Neuronal stem cell (in vitro differentiated cells): Measurements from ENCODE around the gene PHGDH. TPM values are rescaled to one million over a fixed set of nuclear protein-coding genes. Genes with fewer than 3 reads are reported as not detected.

Experiments used
- DNase-seq: peaks from one replicate; pipeline ENCODE4 v3.0.0-alpha.2; 2013; ENCODE audit warnings: low spot score
- H2AFZ ChIP-seq: one replicate; pipeline ENCODE4 v1.6.1; 2013; ENCODE audit warnings: mild to moderate bottlenecking, low read length, inconsistent platforms
- H2AK5ac ChIP-seq: 2 replicates; pipeline ENCODE4 v1.6.1; 2013; ENCODE audit warnings: low read depth, mild to moderate bottlenecking, inconsistent platforms, low read length, moderate library complexity, mixed read lengths
- H2BK120ac ChIP-seq: 2 replicates; pipeline ENCODE4 v1.6.1; 2013; ENCODE audit warnings: low read depth, mild to moderate bottlenecking, inconsistent platforms, low read length, moderate library complexity, mixed read lengths
- H2BK12ac ChIP-seq: one replicate; pipeline ENCODE4 v1.6.1; 2013; ENCODE audit warnings: low read length, inconsistent platforms
- H2BK15ac ChIP-seq: 2 replicates; pipeline ENCODE4 v1.6.1; 2013; ENCODE audit warnings: mild to moderate bottlenecking, low read length, inconsistent platforms, mixed read lengths
- H2BK5ac ChIP-seq: one replicate; pipeline ENCODE4 v1.6.1; 2013; ENCODE audit warnings: inconsistent platforms, mild to moderate bottlenecking, low read length, moderate library complexity
- H3K14ac ChIP-seq: one replicate; pipeline ENCODE4 v1.6.1; 2013; ENCODE audit warnings: low read length, inconsistent platforms
- H3K18ac ChIP-seq: 2 replicates; pipeline ENCODE4 v1.6.1; 2013; ENCODE audit warnings: low read length, inconsistent platforms
- H3K23ac ChIP-seq: 2 replicates; pipeline ENCODE4 v1.6.1; 2013; ENCODE audit warnings: low read depth, mild to moderate bottlenecking, mixed read lengths, low read length, inconsistent platforms; ENCODE audit not compliant: poor library complexity
- H3K27ac ChIP-seq: replicated peaks from 3 replicates; pipeline ENCODE4 v1.5.1; 2013; ENCODE audit warnings: low read length, inconsistent platforms
- H3K27me3 ChIP-seq, 3 experiments: 2 replicates each; pipeline ENCODE4 v1.6.1; 2013; ENCODE audit warnings: low read length in 3 of 3, mild to moderate bottlenecking in 2 of 3, inconsistent platforms in 1 of 3, low read depth in 1 of 3, mixed read lengths in 1 of 3, moderate library complexity in 1 of 3; ENCODE audit not compliant: control insufficient read depth in 3 of 3, insufficient read depth in 3 of 3
- H3K36me3 ChIP-seq, 2 donors: replicated peaks in 1 of 2; 2 replicates each; pipeline ENCODE4 v1.6.1; 2013; ENCODE audit warnings: low read length in 2 of 2; ENCODE audit not compliant: control insufficient read depth in 2 of 2, insufficient read depth in 2 of 2
- H3K4ac ChIP-seq: 2 replicates; pipeline ENCODE4 v1.6.1; 2013; ENCODE audit warnings: inconsistent platforms, mild to moderate bottlenecking, low read length, moderate library complexity
- H3K4me1 ChIP-seq, 2 donors: 1 replicate in 1 of 2; 2 replicates in 1 of 2; pipeline ENCODE4 v1.6.1; 2013; ENCODE audit warnings: low read length in 2 of 2, low read depth in 1 of 2; ENCODE audit not compliant: control insufficient read depth in 2 of 2, insufficient read depth in 1 of 2
- H3K4me2 ChIP-seq: one replicate; pipeline ENCODE4 v1.6.1; 2013; ENCODE audit warnings: mild to moderate bottlenecking, low read length, inconsistent platforms; ENCODE audit not compliant: insufficient read depth, poor library complexity, severe bottlenecking
- H3K4me3 ChIP-seq, 2 donors: 2 replicates each; pipeline ENCODE4 v1.5.1; 2013; ENCODE audit warnings: low read length in 2 of 2, mild to moderate bottlenecking in 2 of 2, inconsistent platforms in 1 of 2, moderate library complexity in 1 of 2
- H3K79me1 ChIP-seq: one replicate; pipeline ENCODE4 v1.6.1; 2013; ENCODE audit warnings: low read depth, mild to moderate bottlenecking, inconsistent platforms, low read length, moderate library complexity
- H3K9ac ChIP-seq: one replicate; pipeline ENCODE4 v1.6.1; 2013; ENCODE audit warnings: mild to moderate bottlenecking, low read depth, low read length, inconsistent platforms; ENCODE audit not compliant: poor library complexity
- H3K9me3 ChIP-seq, 2 donors: replicated peaks in 1 of 2; 2 replicates each; pipeline versions ENCODE3 to v1.6.1; 2013; ENCODE audit warnings: low read length in 2 of 2, mild to moderate bottlenecking in 2 of 2, inconsistent platforms in 1 of 2, low read depth in 1 of 2, mixed read lengths in 1 of 2, moderate library complexity in 1 of 2; ENCODE audit not compliant: control insufficient read depth in 2 of 2, insufficient read depth in 1 of 2
- H4K8ac ChIP-seq: one replicate; pipeline ENCODE4 v1.6.1; 2013; ENCODE audit warnings: low read depth, mild to moderate bottlenecking, inconsistent platforms, low read length, moderate library complexity
- H4K91ac ChIP-seq: one replicate; pipeline ENCODE4 v1.6.1; 2013; ENCODE audit warnings: low read length, low read depth, mild to moderate bottlenecking, inconsistent platforms; ENCODE audit not compliant: poor library complexity
- WGBS, 2 donors: extraction: QIAGEN DNeasy Blood & Tissue Kit; methylation state at CpG; one replicate each; pipeline ENCODE4 v1.1.7; 2013; ENCODE audit warnings: missing lambda C conversion rate in 2 of 2, mixed read lengths in 1 of 2; ENCODE audit not compliant: insufficient read length in 2 of 2, insufficient replicate concordance in 1 of 2; ENCODE audit errors: extremely low coverage in 2 of 2; 5-methylcytosine and 5-hydroxymethylcytosine counted together
- polyA plus RNA-seq, 2 experiments: library from polyadenylated mRNA; stranded (reverse); fragments of 200-250 nt; gene quantifications; one replicate each; pipeline ENCODE4 v1.2.3, GENCODE V29; 2013

The PHGDH gene
- polyA plus RNA-seq (2013, experiment 1 of 2), result 124 TPM
- 118 TPM for polyA plus RNA-seq (2013, experiment 2 of 2)

GRCh38 chr1:119711804-119712341 is at the start of gene PHGDH:
TSS of gene PHGDH (plus strand) at chr1:119711934. CDS start at chr1:119712023, 89 bp downstream.
- peak within 1 kb of the TSS; percentile 75 for H3K4me2 ChIP-seq
- peak within 1 kb of the TSS; percentile 90 for H2AFZ ChIP-seq
- H3K4me1 ChIP-seq, result peaks cover 9 to 20% of the 10 kb centered on the region in 2 donors
- H2BK120ac ChIP-seq, result peak within 1 kb of the TSS; percentile 52
- no peak within 1 kb of the TSS for H3K23ac ChIP-seq
- H3K27ac ChIP-seq, result peak within 1 kb of the TSS; percentile 84
- peak within 1 kb of the TSS; percentile 64 for H2AK5ac ChIP-seq
- DNase-seq, result peak; percentile 73
- no peaks in the 10 kb centered on the region for H3K9me3 ChIP-seq
- H3K4ac ChIP-seq, result peak within 1 kb of the TSS; percentile 20
- H2BK5ac ChIP-seq, result peak within 1 kb of the TSS; percentile 90
- H4K91ac ChIP-seq, result no peak within 1 kb of the TSS
- H3K79me1 ChIP-seq, result peaks cover 3% of the 10 kb centered on the region
- peak within 1 kb of the TSS; percentile 93 to 95 for H3K4me3 ChIP-seq
- peaks cover 0 to 14% (median 0%) of the 10 kb centered on the region in 3 experiments for H3K27me3 ChIP-seq
- peaks cover 0 to 17% of the 10 kb centered on the region in 2 donors for H3K36me3 ChIP-seq
- H3K18ac ChIP-seq, result peak within 1 kb of the TSS; percentile 81
- WGBS, 2 donors, result no CpG with 5 or more reads among the region's 27 CpGs
- H3K9ac ChIP-seq, result peak within 1 kb of the TSS; percentile 93
- no peak within 1 kb of the TSS for H2BK15ac ChIP-seq
- no peak within 1 kb of the TSS for H4K8ac ChIP-seq
- H3K14ac ChIP-seq, result peak within 1 kb of the TSS; percentile 1
- H2BK12ac ChIP-seq, result no peak within 1 kb of the TSS

GRCh38 chr1:119662034-119662437 is 49.7 kb upstream of the PHGDH start:
- WGBS, 2 donors, result no CpG with 5 or more reads among the region's 3 CpGs
- Histone ChIP-seq H2BK5ac (no peak overlapping the region), H3K14ac (no peak overlapping the region), H3K27me3 (peaks cover 0 to 37% (median 0%) of the 10 kb centered on the region in 3 experiments), H3K4me2 (no peak overlapping the region), H3K4ac (no peak overlapping the region), H3K4me1 (peaks cover 0 to 3% of the 10 kb centered on the region in 2 donors), H2AK5ac (no peak overlapping the region), H3K79me1 (no peaks in the 10 kb centered on the region), H4K8ac (no peak overlapping the region), H3K23ac (no peak overlapping the region), H4K91ac (no peak overlapping the region), H3K4me3 (no peak overlapping the region), H2BK15ac (no peak overlapping the region), H3K18ac (no peak overlapping the region), H2AFZ (no peak overlapping the region), H2BK120ac (no peak overlapping the region), H3K9me3 (no peaks in the 10 kb centered on the region), H3K27ac (no peak overlapping the region), H3K36me3 (no peaks in the 10 kb centered on the region), H2BK12ac (no peak overlapping the region), H3K9ac (no peak overlapping the region)
- DNase-seq, result no peak

- no peak overlapping the region for H3K9ac ChIP-seq
- H3K4me3 ChIP-seq, result no peak overlapping the region
- no peak overlapping the region for H2BK12ac ChIP-seq
- no peak overlapping the region for H3K23ac ChIP-seq
- H2BK120ac ChIP-seq, result no peak overlapping the region
- H3K18ac ChIP-seq, result no peak overlapping the region
- H3K4ac ChIP-seq, result no peak overlapping the region
- no peak overlapping the region for H2AK5ac ChIP-seq
- no peak for DNase-seq
- H3K27ac ChIP-seq, result no peak overlapping the region
- H2AFZ ChIP-seq, result no peak overlapping the region
- no peaks in the 10 kb centered on the region for H3K79me1 ChIP-seq
- no CpG with 5 or more reads among the region's 5 CpGs for WGBS, 2 donors
- H4K8ac ChIP-seq, result no peak overlapping the region
- peaks cover 0 to 34% (median 0%) of the 10 kb centered on the region in 3 experiments for H3K27me3 ChIP-seq
- no peaks in the 10 kb centered on the region for H3K9me3 ChIP-seq
- H3K4me2 ChIP-seq, result no peak overlapping the region
- no peak overlapping the region for H2BK15ac ChIP-seq
- H3K36me3 ChIP-seq, result no peaks in the 10 kb centered on the region
- peaks cover 0 to 3% of the 10 kb centered on the region in 2 donors for H3K4me1 ChIP-seq
- no peak overlapping the region for H3K14ac ChIP-seq
- no peak overlapping the region for H2BK5ac ChIP-seq
- H4K91ac ChIP-seq, result no peak overlapping the region
Observed at GRCh38 chr1:119664067-119664466, 47.7 kb upstream of the PHGDH start.

GRCh38 chr1:119667173-119667572 is 44.6 kb upstream of the PHGDH start:
- no peak overlapping the region for H2AFZ ChIP-seq

More at GRCh38 chr1:119667173-119667572, 44.6 kb upstream of the PHGDH start:
- Histone ChIP-seq H3K79me1 (no peaks in the 10 kb centered on the region), H2AK5ac (no peak overlapping the region), H3K14ac (no peak overlapping the region), H2BK12ac (no peak overlapping the region), H2BK120ac (no peak overlapping the region), H3K23ac (no peak overlapping the region), H4K8ac (no peak overlapping the region), H2BK5ac (no peak overlapping the region), H3K4me1 (no peaks in the 10 kb centered on the region), H3K36me3 (no peaks in the 10 kb centered on the region), H3K4me3 (no peak overlapping the region), H3K4me2 (no peak overlapping the region), H3K27me3 (peaks cover 0 to 16% (median 0%) of the 10 kb centered on the region in 3 experiments), H3K4ac (no peak overlapping the region), H3K18ac (no peak overlapping the region), H2BK15ac (no peak overlapping the region), H3K27ac (no peak overlapping the region), H3K9me3 (no peaks in the 10 kb centered on the region), H3K9ac (no peak overlapping the region), H4K91ac (no peak overlapping the region)
- DNase-seq, result no peak
- WGBS, 2 donors, result no CpG with 5 or more reads among the region's 6 CpGs
